GM08714 (cell line): Measurements from ENCODE around the gene CDC42EP3.

ENCODE experiments used
- H3K4me3 ChIP-seq: fragments of 200-500 bp; sonication (Bioruptor generic); 2 replicates; pipeline ENCODE4 v1.5.1; 2014; ENCODE audit warnings: mild to moderate bottlenecking, low read length, inconsistent platforms
- ZNF274 ChIP-seq: IDR thresholded peaks from 2 replicates; pipeline ENCODE4 v1.6.1; 2012; ENCODE audit warnings: mild to moderate bottlenecking, low read depth, low read length

Gene CDC42EP3, protein sequence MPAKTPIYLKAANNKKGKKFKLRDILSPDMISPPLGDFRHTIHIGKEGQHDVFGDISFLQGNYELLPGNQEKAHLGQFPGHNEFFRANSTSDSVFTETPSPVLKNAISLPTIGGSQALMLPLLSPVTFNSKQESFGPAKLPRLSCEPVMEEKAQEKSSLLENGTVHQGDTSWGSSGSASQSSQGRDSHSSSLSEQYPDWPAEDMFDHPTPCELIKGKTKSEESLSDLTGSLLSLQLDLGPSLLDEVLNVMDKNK

DNA sequence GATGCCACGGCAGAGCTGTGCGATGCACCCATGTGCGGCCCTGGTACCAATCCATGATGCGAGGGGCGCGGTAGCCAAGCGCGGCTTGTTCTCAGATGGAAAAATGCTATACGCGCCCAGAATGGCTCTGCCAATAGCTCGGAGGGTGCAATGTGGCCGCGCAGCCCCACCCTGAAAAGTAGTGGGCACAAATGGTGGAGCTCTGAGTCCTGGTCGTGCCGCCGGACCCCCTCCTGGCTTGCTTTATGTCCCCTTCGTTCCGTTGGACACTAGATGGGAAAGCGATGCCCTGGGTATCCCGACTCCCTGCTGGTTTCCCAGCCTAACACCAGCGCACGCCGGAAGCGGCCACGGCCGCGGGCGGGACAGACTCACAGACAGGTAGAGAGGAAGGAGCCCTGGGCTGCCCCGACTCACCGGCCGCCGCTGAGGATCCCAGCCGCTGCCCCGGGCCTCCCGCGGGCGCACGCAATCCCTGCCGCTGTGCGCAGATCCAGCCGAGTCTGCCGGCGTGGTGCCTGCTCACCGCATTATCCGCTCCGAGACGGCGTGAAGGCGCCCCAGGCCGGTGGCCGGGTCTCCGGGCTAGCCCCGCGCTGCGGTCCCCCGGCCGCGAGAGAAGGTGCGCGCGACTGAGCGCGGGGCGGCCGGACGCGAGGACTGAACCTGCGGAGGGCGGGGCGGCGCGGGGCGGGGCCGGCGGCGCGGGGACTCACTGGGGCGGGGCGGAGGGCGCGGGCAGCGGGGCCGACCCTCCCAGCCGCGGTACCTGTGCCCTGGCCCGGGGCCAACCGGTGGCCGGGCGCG lies at the start of gene CDC42EP3:
Gene CDC42EP3, minus strand, starts transcription at position 634 of the 807 bp plus-strand sequence. CDS start 25,055 bp downstream, outside the sequence.
- peak within 1 kb of the TSS; percentile 97 for H3K4me3 ChIP-seq
- no peak for TF ChIP-seq ZNF274

DNA sequence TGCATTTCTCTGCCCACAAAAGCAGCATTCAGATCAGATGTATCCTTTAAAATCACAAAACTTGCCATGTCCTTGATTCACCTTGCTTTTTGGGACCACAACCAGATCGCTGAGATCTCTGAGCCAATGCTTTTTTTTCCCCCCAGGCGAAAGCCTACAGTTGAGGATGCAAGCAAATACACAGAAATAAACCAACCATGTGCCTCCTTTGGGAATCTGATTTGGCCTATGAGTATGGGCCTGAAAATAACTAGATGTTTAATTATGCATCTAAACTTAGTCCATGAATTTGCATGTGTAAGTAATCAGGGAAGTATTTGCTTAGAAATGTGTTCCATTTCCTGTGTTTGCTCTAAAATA lies 49.7 kb upstream of the CDC42EP3 start:
- no peak for TF ChIP-seq ZNF274
- H3K4me3 ChIP-seq: no peak overlapping the region

DNA sequence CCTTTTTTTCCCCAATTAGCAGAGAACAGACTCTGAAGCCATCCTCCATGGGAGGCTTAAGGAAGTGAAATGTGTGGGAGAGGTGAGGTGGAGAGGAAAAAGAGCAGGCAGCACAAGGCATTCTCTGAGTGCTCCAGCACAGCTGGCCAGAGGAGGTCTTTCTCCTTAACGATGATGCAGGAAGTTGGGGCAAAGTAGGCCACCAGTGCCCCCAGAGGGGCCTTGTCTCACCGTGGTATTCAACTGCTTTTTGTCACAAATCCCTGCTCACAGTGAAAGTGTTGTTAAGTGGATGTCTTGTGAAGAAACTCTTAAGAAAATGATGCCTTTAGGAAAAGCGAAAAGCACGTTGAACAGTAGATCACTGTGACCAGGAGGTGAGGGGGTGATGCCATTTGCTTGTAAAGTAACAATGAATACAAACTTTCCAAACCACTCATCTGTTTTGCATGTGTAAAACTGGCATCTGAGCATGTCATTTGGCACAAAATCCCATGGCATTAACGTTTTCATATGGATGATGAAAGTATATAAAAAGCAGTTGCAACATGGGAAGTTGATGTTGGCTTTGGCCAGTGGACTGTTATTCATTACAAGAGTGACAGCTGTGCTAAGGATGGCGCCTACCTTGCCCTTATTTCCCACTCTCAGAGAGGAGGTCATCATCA lies 49.2 kb upstream of the CDC42EP3 start:
- TF ChIP-seq ZNF274: no peak
- no peak overlapping the region for H3K4me3 ChIP-seq

DNA sequence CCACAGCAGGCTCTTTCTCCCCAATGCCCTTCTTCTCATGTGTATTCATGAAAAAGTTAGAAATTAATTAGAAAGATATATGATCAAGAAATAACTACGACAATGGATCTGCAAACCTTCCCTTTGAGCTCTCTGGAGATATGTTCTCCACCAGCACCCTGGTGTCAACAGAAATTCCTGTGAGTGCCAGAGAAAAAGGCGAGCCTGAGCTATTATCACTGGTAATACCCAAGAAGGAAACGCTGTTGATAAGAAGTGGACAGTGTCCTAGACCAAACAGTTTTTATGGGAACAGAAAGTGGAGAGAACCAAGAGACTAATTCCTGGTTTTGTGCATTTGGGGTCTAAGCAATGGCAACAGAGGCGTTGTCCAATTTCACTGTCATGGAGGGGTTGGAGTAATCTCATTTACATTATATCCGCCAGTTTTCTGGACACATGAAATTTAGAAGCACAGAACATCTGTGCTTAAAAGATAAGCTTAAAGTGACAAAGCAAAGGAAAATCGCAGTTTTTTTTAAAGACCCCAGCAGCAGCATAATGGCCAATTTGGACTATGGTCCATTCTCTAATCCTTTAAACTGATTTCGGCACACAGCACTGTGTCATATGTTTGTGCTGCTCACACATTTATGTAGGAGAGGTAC lies 47.2 kb upstream of the CDC42EP3 start:
- no peak for TF ChIP-seq ZNF274
- H3K4me3 ChIP-seq: no peak overlapping the region

DNA sequence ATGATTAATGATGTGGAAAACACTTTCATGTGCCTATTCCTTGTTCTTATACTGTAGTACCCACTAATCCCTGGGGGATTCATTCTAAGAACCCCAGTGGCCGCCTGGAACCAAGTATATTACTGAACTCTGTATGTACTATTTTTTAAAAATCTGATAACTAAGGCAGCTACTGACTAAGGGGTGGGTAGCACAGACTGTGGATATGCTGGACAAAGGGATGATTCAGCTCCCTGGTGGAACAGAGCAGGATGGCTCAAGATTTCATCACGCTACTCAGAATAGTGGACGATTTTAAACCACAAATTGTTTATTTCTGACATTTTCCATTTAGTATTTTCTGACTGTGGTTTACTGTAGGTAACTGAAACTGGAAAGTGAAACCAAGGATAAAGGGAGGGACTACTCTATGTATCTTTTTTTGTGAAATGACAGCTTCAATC lies 41.8 kb upstream of the CDC42EP3 start:
- H3K4me3 ChIP-seq: no peak overlapping the region
- TF ChIP-seq ZNF274: no peak

DNA sequence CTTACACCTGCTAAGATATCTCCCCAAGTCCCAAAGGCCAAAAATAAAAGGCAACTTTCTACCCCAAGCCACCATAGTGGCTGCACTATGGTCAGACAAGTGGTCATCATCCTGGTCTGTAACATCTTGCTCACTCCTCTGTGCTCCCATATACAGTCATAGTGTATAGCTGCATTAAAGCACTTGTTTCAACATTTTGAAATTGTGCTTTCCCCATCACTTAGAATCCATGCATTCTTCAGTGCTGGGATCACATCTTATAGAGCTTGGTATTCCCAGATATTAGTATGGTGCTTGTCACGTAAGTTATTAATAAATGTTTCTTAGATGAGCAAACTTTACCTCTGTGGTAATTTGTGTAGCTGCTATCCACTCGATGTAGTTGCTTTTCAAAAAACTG lies 40.4 kb upstream of the CDC42EP3 start:
- no peak overlapping the region for H3K4me3 ChIP-seq
- no peak for TF ChIP-seq ZNF274

DNA sequence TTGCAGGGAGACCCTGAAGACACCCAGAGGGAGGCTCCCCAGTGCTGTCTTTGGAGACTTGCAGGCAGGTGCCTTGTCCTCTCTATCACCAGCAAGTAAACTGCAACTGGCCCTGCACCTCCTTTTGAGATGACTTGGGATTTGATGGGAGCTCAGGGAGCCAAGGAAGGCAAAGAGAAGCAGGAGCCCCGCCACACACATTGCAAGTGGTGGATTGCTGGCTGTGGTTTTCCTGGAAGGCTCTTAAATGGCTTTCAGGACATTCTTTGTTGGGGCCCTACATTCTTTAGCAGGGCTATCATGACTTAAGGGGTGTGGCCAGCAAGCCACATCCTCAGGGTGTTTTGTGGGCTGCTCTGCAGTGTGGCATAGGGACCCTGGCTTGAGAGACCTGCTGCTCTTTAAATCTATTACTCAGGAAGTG lies 39.9 kb upstream of the CDC42EP3 start:
- TF ChIP-seq ZNF274: no peak
- no peak overlapping the region for H3K4me3 ChIP-seq

DNA sequence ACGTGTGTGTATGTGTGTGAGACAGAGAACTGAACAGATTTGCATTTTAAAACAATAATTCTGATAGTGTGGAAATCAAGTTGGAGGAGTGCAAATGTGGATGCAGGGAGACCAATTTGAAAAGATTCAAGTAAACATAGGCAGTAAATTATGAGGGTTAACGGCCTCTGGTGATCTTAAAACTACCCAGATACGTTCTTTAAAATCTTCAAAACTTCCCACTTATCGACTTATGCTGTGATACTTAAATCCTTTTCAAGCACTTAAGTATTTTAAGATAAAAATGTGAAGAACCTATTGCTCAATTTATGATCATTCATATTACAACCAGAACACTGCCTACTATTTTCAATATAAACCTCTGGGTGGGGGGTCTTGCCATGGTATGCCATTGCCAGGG lies 37.7 kb upstream of the CDC42EP3 start:
- H3K4me3 ChIP-seq: no peak overlapping the region
- no peak for TF ChIP-seq ZNF274

DNA sequence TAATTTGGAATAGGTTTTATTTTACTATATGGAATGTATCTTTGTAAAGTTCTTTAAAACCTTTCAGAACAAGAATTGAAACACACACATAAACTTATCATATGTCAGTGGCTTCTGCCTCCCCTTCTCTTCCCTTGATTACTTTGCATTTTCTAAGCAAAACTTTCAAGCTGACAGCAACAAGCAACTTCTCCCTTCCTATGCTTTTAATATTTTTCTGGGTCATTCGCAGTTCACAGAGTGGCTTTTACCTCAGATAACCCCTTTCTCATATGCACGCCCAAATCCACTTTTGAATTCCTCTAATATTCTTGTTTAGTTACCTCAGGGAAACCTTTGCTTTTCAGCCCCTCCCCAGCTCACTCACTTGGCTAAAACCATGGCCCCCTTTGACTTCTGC lies 36.7 kb upstream of the CDC42EP3 start:
- no peak for TF ChIP-seq ZNF274
- H3K4me3 ChIP-seq: no peak overlapping the region

DNA sequence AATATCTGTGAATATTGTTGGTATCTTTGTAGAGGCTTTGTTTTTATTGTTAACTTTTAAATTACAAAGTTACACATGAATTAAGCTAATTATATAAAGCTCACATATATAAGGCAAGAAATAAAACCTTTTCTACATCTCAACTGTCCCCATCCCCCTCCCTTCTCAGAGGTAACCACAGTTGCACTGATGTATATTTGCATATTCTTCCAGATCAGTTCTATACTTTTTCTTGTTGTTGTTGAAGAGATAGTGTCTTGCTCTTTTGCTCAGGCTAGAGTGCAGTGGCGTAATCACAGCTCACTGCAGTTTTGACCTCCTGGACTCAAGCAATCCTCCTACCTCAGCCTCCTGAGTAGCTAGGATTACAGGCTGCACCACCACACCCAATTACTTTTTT lies 36.0 kb upstream of the CDC42EP3 start:
- TF ChIP-seq ZNF274: no peak
- H3K4me3 ChIP-seq: no peak overlapping the region

DNA sequence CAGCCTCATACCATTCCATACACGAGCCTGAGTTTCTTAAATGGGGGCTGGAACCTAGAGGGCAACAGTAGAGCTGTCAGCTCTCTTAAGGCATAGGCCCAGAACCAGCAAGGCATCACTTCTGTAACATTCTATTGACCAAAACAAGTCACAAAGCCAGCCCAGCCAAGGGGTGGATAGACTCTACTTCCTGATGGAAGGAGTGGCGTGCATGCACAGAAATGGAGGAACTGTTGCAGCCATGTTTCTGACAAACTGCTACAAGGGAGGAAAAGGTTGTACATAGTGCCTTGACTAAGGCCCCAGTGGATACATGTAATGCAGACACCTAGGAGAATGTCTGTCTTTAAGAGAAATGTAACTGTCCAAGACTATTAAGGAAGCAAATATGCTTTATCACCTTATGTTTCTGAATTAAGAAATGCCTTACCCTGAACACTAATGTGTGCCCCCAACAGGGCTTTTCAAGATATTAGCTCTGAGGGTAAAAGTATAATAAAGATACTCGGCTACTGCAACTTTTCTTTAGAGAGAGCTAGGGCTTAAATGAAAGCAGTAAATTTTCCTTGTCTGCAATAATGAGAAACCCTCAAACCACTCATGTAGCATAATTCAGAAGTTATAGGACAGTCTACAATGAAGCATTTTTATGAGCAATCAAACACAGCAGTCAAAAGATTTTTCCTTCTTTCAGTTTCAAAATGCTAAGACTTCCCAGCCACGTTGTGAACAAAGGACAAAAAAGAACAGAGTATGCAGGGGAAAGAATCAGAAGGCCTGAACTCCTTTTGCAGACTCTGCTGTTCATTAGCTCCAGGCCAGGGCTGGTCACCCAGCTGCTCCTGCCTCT lies 35.1 kb upstream of the CDC42EP3 start:
- no peak overlapping the region for H3K4me3 ChIP-seq
- TF ChIP-seq ZNF274: no peak

DNA sequence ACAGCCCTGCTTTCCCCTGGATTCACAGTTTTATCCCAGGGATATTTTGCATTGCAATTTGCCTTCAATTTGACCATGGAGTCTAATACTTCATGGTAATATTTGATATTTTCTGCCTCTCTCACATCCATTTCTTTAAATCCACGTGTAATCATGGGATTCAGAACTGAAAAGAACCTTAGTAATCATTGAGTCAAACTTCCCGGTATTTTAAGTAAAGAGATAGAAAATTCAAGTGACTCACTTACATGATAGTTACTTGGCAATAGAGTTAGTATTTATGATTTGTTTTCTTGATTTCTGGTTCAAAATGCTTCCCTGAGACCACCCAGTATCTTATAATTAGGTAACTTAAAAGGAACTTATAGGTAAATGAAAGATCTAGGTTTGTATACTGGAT lies 33.7 kb upstream of the CDC42EP3 start:
- no peak overlapping the region for H3K4me3 ChIP-seq
- TF ChIP-seq ZNF274: no peak

DNA sequence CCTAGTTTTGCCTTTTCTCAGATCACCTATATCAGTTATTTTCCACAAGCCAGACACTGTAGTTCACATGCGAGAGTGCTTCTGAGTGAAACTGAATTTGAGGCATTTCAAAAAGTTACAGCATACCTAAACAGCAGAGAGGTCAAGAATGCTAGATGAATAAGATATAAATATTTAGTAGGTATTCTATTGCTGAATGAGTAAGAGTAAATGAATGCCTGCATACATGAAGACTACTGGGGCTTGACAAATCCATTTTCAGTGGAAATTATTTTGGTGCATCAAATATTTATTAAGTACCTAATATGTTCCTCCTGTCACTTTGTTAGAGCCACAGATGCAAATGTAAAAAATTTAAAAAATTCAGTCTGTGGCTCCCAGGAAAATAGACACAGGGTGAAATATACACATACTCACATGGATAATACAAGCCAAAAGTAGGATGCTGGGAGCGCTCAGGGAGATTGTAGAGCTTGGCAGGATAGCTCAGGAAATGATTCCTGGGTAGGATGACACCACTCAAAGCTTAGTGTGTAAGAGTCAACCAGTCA lies 27.6 kb upstream of the CDC42EP3 start:
- no peak for TF ChIP-seq ZNF274
- H3K4me3 ChIP-seq: no peak overlapping the region
